Stimulated activated CD4-positive, alpha-beta T cell treated with anti-CD3 and anti-CD28 coated beads, Interleukin-15, amount 100 ng/mL, for 48 hours (primary cell): ENCODE data around the gene TCP10L.
"Not testable (repeated sequence)": the region's sequence is repeated elsewhere in the genome, so short reads cannot be mapped to it uniquely, and the experiment has no call there.

Experiments
- DNase-seq, 2 donors: peaks; one replicate each; pipeline ENCODE4 v3.0.0-alpha.2; 2020; ENCODE audit warnings: low read depth in 2 of 2

Gene TCP10L

GRCh38 chr21:32585042-32585710 is at the start of gene TCP10L:
Gene TCP10L (minus strand): TSS chr21:32585523. CDS start chr21:32584304, 1,219 bp downstream.
- no peak for DNase-seq

- no peak for DNase-seq
Measured at GRCh38 chr21:32626621-32627196, 41.4 kb upstream of the TCP10L start.

GRCh38 chr21:32618218-32618617 is 32.9 kb upstream of the TCP10L start:
- DNase-seq = not testable (repeated sequence)

- no peak for DNase-seq
Measured at GRCh38 chr21:32613436-32614043, 28.2 kb upstream of the TCP10L start.

GRCh38 chr21:32612999-32613337 is 27.6 kb upstream of the TCP10L start:
- no peak for DNase-seq

- DNase-seq = peak; percentile 76 to 84
Measured at GRCh38 chr21:32612075-32612998, 27.0 kb upstream of the TCP10L start, which contains the start of gene CFAP298. Gene CFAP298 (minus strand): TSS chr21:32612377. CDS start chr21:32612243, 134 bp downstream.

- peak in 1 of 2 donors; percentile 13 for DNase-seq
Measured at GRCh38 chr21:32611471-32611997, 26.2 kb upstream of the TCP10L start.

- DNase-seq = not testable (repeated sequence)
Measured at GRCh38 chr21:32610940-32611339, 25.6 kb upstream of the TCP10L start.

- no peak for DNase-seq
Measured at GRCh38 chr21:32608851-32609250, 23.5 kb upstream of the TCP10L start.

- no peak for DNase-seq
Measured at GRCh38 chr21:32605469-32605868, 20.1 kb upstream of the TCP10L start.

- DNase-seq = no peak
Measured at GRCh38 chr21:32604464-32604863, 19.1 kb upstream of the TCP10L start.

- no peak for DNase-seq
Measured at GRCh38 chr21:32603131-32603530, 17.8 kb upstream of the TCP10L start.

GRCh38 chr21:32602099-32602498 is 16.8 kb upstream of the TCP10L start:
- DNase-seq = no peak

GRCh38 chr21:32599526-32599925 is 14.2 kb upstream of the TCP10L start:
- DNase-seq = no peak

- DNase-seq = no peak
Measured at GRCh38 chr21:32599091-32599490, 13.8 kb upstream of the TCP10L start.

GRCh38 chr21:32597205-32597604 is 11.9 kb upstream of the TCP10L start:
- DNase-seq = no peak

GRCh38 chr21:32595431-32595830 is 10.1 kb upstream of the TCP10L start:
- DNase-seq = no peak

- no peak for DNase-seq
Measured at GRCh38 chr21:32593690-32594089, 8.4 kb upstream of the TCP10L start.

GRCh38 chr21:32592929-32593502 is 7.7 kb upstream of the TCP10L start:
- DNase-seq = no peak

- no peak for DNase-seq
Measured at GRCh38 chr21:32590130-32590529, 4.8 kb upstream of the TCP10L start.

GRCh38 chr21:32587651-32588050 is 2.3 kb upstream of the TCP10L start:
- DNase-seq = no peak
